ENCODE results near the gene LRGUK. TPM values are rescaled to one million over a fixed set of nuclear protein-coding genes. Genes with fewer than 3 reads are reported as not detected.

LRGUK gene
- total and polyA plus RNA-seq, 2 donors (not counting 3 experiments of a cell fraction or from before 2014, with no cell fraction given): 0.10 to 0.11 TPM

GRCh38 chr7:134154581-134155130 lies 27.5 kb downstream of the LRGUK start:
- no peaks in the 10 kb centered on the region for H3K4me1 ChIP-seq (ENCODE audit: control insufficient read depth, extremely low read depth, insufficient read depth, low read length)
- no peak overlapping the region for H3K4me3 ChIP-seq (replicated peaks in 1 of 3; ENCODE audit: insufficient read depth in 1 of 3, low read depth in 1 of 3, low read length in 3 of 3)
- H3K9me1 ChIP-seq (replicated peaks; ENCODE audit: control insufficient read depth, extremely low read depth, insufficient read depth, low read length): no peaks in the 10 kb centered on the region
- BruUV-seq (replicated peaks): no TSS peak
- POLR2A ChIA-PET: no interaction called here
- dilution Hi-C loops (cut with MboI; ENCODE audit: extremely low pct_ligation_motif_present, low sequenced_read_pairs) (no loop called here), intact Hi-C loops (cut with micrococcal nuclease) (no loop called here)
- H3K9me3 ChIP-seq (replicated peaks; ENCODE audit: control insufficient read depth, insufficient read depth, low read length): no peaks in the 10 kb centered on the region
- no peak overlapping the region for H3K9ac ChIP-seq (replicated peaks; ENCODE audit: extremely low read depth, insufficient read depth, low read length)
- DNase-seq (ENCODE audit: low read depth, low spot score) (no peak), FAIRE-seq (no peak)
- no peak overlapping the region for H3K27ac ChIP-seq (ENCODE audit: insufficient read depth, low read depth, low read length)
- CTCF ChIA-PET: interaction anchor here (3.5 kb wide), 1 partner anchor 14 kb away, joined by 18 read pairs; no protein-coding TSS in a partner anchor
- peaks cover 2 to 6% of the 10 kb centered on the region in 2 experiments for H3K27me3 ChIP-seq (ENCODE audit: control insufficient read depth in 2 of 2, insufficient read depth in 2 of 2, low read length in 2 of 2)
- no peaks in the 10 kb centered on the region for H4K20me1 ChIP-seq (replicated peaks; ENCODE audit: control insufficient read depth, extremely low read depth, insufficient read depth, low read length)
- H3K4me2 ChIP-seq (ENCODE audit: insufficient read depth, low read length): no peak overlapping the region
- H3K79me2 ChIP-seq (ENCODE audit: control insufficient read depth, insufficient read depth, low read length): no peaks in the 10 kb centered on the region
- H2AFZ ChIP-seq (ENCODE audit: low read depth, low read length): no peak overlapping the region
- no peaks in the 10 kb centered on the region for H3K36me3 ChIP-seq (ENCODE audit: control insufficient read depth in 2 of 2, extremely low read depth in 1 of 2, insufficient read depth in 2 of 2, low read length in 2 of 2)
- TF ChIP-seq, protein P1, sequence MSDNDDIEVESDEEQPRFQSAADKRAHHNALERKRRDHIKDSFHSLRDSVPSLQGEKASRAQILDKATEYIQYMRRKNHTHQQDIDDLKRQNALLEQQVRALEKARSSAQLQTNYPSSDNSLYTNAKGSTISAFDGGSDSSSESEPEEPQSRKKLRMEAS (IDR thresholded peaks at IDR 0.05; ENCODE audit: insufficient read depth, insufficient read length): no peak
- TF ChIP-seq GATA2 (IDR thresholded peaks at IDR 0.05; ENCODE audit: insufficient read depth, insufficient read length, low read depth, low read length): no peak
- no peak for TF ChIP-seq EZH2 (IDR thresholded peaks at IDR 0.05; ENCODE audit: borderline replicate concordance, low read depth, low read length, severe bottlenecking)
- TF ChIP-seq POLR2A (IDR thresholded peaks at IDR 0.05; ENCODE audit: low read depth, low read length): no peak
- TF ChIP-seq FOS (IDR thresholded peaks at IDR 0.05; ENCODE audit: borderline replicate concordance, insufficient read depth, low read length): no peak
- TF ChIP-seq, protein P2, sequence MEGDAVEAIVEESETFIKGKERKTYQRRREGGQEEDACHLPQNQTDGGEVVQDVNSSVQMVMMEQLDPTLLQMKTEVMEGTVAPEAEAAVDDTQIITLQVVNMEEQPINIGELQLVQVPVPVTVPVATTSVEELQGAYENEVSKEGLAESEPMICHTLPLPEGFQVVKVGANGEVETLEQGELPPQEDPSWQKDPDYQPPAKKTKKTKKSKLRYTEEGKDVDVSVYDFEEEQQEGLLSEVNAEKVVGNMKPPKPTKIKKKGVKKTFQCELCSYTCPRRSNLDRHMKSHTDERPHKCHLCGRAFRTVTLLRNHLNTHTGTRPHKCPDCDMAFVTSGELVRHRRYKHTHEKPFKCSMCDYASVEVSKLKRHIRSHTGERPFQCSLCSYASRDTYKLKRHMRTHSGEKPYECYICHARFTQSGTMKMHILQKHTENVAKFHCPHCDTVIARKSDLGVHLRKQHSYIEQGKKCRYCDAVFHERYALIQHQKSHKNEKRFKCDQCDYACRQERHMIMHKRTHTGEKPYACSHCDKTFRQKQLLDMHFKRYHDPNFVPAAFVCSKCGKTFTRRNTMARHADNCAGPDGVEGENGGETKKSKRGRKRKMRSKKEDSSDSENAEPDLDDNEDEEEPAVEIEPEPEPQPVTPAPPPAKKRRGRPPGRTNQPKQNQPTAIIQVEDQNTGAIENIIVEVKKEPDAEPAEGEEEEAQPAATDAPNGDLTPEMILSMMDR (IDR thresholded peaks at IDR 0.05; ENCODE audit: extremely low read depth in 1 of 2, insufficient read depth in 1 of 2, low read depth in 1 of 2, low read length in 2 of 2): no peak
- TF ChIP-seq POLR2AphosphoS5 (IDR thresholded peaks at IDR 0.05; ENCODE audit: insufficient read depth, low read depth, low read length): no peak
- no peak for TF ChIP-seq MYC (IDR thresholded peaks at IDR 0.05; ENCODE audit: low read depth, low read length)
- TF ChIP-seq JUN (IDR thresholded peaks at IDR 0.05; ENCODE audit: borderline replicate concordance, insufficient read depth, insufficient read length, low read depth): no peak
